OCI-LY3 (cell line): ENCODE results near the gene ALDOA.

Source experiments
- H2AFZ ChIP-seq: fragments of 200-600, 300-600 bp; shearing (Covaris generic); 2 replicates; pipeline ENCODE4 v1.6.0; 2014; ENCODE audit warnings: antibody characterized with exemption, low read depth, low read length
- H3K27ac ChIP-seq: fragments of 200-600, 300-600 bp; sonication (generic); 2 replicates; pipeline ENCODE4 v1.5.1; 2014; ENCODE audit warnings: mild to moderate bottlenecking, low read length, moderate library complexity, mixed read lengths
- H3K27me3 ChIP-seq: fragments of 200-600, 300-600 bp; sonication (generic); 2 replicates; pipeline ENCODE4 v1.6.1; 2014; ENCODE audit warnings: low read depth, low read length, mixed read lengths
- H3K36me3 ChIP-seq: fragments of 200-600, 300-600 bp; sonication (generic); replicated peaks from 2 replicates; pipeline ENCODE3; 2014; ENCODE audit warnings: low read depth, low read length, mixed read lengths
- H3K4me1 ChIP-seq: fragments of 300-600, 200-600 bp; sonication (generic); 2 replicates; pipeline ENCODE4 v1.6.1; 2014; ENCODE audit warnings: low read length, mixed read lengths
- H3K4me2 ChIP-seq: fragments of 200-600, 300-600 bp; sonication (generic); 2 replicates; pipeline ENCODE4 v1.6.1; 2014; ENCODE audit warnings: low read length, mixed read lengths
- H3K4me3 ChIP-seq: fragments of 300-600, 200-600 bp; sonication (generic); 2 replicates; pipeline ENCODE4 v1.5.1; 2014; ENCODE audit warnings: antibody characterized with exemption, mild to moderate bottlenecking, low read length, moderate library complexity
- H3K79me2 ChIP-seq: fragments of 300-600, 200-600 bp; shearing (Covaris generic); 2 replicates; pipeline ENCODE4 v1.6.1; 2014; ENCODE audit warnings: mild to moderate bottlenecking, low read length, mixed read lengths
- H3K9ac ChIP-seq: fragments of 300-600, 200-600 bp; shearing (Covaris generic); 2 replicates; pipeline ENCODE4 v1.6.0; 2014; ENCODE audit warnings: mild to moderate bottlenecking, low read length, moderate library complexity
- H3K9me3 ChIP-seq: fragments of 200-600, 300-600 bp; shearing (Covaris generic); 2 replicates; pipeline ENCODE4 v1.6.1; 2014; ENCODE audit warnings: low read length, mixed read lengths; ENCODE audit not compliant: insufficient read depth
- H4K20me1 ChIP-seq: fragments of 200-600, 300-600 bp; sonication (generic); 2 replicates; pipeline ENCODE4 v1.6.1; 2016; ENCODE audit warnings: low read length, mixed read lengths; ENCODE audit not compliant: insufficient read depth
- CTCF ChIP-seq: fragments of 200-600, 300-600 bp; sonication (generic); IDR thresholded peaks from 2 replicates; pipeline ENCODE4 v1.5.1; 2014; ENCODE audit warnings: antibody characterized with exemption, low read length, low read depth
- EZH2phosphoT487 ChIP-seq: fragments of 200-600 bp; shearing (Covaris generic); IDR thresholded peaks from 2 replicates; pipeline ENCODE4 v1.6.1; 2018; ENCODE audit warnings: antibody characterized with exemption, mixed run types, low read depth

The ALDOA gene

GRCh38 chr16:30096862-30097563, 31.5 kb downstream of the ALDOA start:
- Histone ChIP-seq H2AFZ (no peak overlapping the region), H3K4me2 (no peak overlapping the region), H3K4me1 (peaks cover 7% of the 10 kb centered on the region), H3K27ac (no peak overlapping the region), H3K79me2 (no peaks in the 10 kb centered on the region), H3K27me3 (no peaks in the 10 kb centered on the region), H3K9ac (no peak overlapping the region), H3K9me3 (peaks cover 11% of the 10 kb centered on the region; the same call in 1 of the 2 replicates), H3K36me3 (peaks cover 4% of the 10 kb centered on the region), H3K4me3 (no peak overlapping the region), H4K20me1 (no peaks in the 10 kb centered on the region)
- TF ChIP-seq CTCF (no peak), EZH2phosphoT487 (no peak)

- Histone ChIP-seq H3K79me2 (no peaks in the 10 kb centered on the region), H2AFZ (no peak overlapping the region), H3K27ac (no peak overlapping the region), H3K4me2 (no peak overlapping the region), H3K27me3 (no peaks in the 10 kb centered on the region), H3K9ac (no peak overlapping the region), H4K20me1 (no peaks in the 10 kb centered on the region), H3K4me1 (no peaks in the 10 kb centered on the region), H3K4me3 (no peak overlapping the region), H3K9me3 (no peaks in the 10 kb centered on the region), H3K36me3 (no peaks in the 10 kb centered on the region)
- no peak for TF ChIP-seq EZH2phosphoT487
- no peak for TF ChIP-seq CTCF
Measured at GRCh38 chr16:30104090-30104489, 38.5 kb downstream of the ALDOA start.

DNA sequence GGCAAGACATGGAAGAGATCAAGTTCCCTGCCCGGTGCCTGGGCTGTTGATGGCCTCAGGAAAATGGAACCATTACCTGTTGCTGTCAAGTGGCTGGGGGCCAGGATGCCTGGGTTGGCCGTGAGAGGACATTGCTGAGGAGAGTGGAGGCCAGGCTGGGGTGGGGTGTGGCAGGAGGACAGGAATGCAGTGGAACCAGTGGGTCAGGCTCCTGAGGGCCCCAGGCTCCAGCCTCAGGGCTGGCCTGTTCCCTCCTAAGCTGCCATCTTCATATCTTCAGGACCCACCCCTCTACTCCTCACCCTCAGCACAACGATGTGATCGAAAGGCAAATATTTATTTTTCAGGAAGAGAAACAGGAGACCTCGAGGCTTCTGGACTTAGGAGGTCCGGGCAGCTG, 38.9 kb downstream of the ALDOA start:
- no peak for TF ChIP-seq EZH2phosphoT487
- no peak for TF ChIP-seq CTCF
- no peaks in the 10 kb centered on the region for H4K20me1 ChIP-seq

GRCh38 chr16:30108059-30108850, 42.7 kb downstream of the ALDOA start:
- no peak overlapping the region for H3K4me2 ChIP-seq
- no peaks in the 10 kb centered on the region for H3K27me3 ChIP-seq
- no peaks in the 10 kb centered on the region for H4K20me1 ChIP-seq
- H3K4me3 ChIP-seq: no peak overlapping the region
- H3K4me1 ChIP-seq: no peaks in the 10 kb centered on the region
- TF ChIP-seq CTCF (no peak), EZH2phosphoT487 (no peak)
- H2AFZ ChIP-seq: no peak overlapping the region
- H3K36me3 ChIP-seq: no peaks in the 10 kb centered on the region
- H3K9ac ChIP-seq: no peak overlapping the region
- no peaks in the 10 kb centered on the region for H3K9me3 ChIP-seq
- no peaks in the 10 kb centered on the region for H3K79me2 ChIP-seq
- H3K27ac ChIP-seq: no peak overlapping the region

More for the DNA sequence above, 38.9 kb downstream of the ALDOA start:
- no peaks in the 10 kb centered on the region for H3K27me3 ChIP-seq
- no peaks in the 10 kb centered on the region for H3K79me2 ChIP-seq
- H3K36me3 ChIP-seq: no peaks in the 10 kb centered on the region
- no peak overlapping the region for H3K27ac ChIP-seq
- H2AFZ ChIP-seq: no peak overlapping the region
- H3K9ac ChIP-seq: no peak overlapping the region
- no peaks in the 10 kb centered on the region for H3K4me1 ChIP-seq
- no peaks in the 10 kb centered on the region for H3K9me3 ChIP-seq
- H3K4me3 ChIP-seq: no peak overlapping the region
- no peak overlapping the region for H3K4me2 ChIP-seq
